ENCODE data around the gene IGF2BP3.
"Not testable (repeated sequence)": the region's sequence is repeated elsewhere in the genome, so short reads cannot be mapped to it uniquely, and the experiment has no call there.

The IGF2BP3 gene

DNA sequence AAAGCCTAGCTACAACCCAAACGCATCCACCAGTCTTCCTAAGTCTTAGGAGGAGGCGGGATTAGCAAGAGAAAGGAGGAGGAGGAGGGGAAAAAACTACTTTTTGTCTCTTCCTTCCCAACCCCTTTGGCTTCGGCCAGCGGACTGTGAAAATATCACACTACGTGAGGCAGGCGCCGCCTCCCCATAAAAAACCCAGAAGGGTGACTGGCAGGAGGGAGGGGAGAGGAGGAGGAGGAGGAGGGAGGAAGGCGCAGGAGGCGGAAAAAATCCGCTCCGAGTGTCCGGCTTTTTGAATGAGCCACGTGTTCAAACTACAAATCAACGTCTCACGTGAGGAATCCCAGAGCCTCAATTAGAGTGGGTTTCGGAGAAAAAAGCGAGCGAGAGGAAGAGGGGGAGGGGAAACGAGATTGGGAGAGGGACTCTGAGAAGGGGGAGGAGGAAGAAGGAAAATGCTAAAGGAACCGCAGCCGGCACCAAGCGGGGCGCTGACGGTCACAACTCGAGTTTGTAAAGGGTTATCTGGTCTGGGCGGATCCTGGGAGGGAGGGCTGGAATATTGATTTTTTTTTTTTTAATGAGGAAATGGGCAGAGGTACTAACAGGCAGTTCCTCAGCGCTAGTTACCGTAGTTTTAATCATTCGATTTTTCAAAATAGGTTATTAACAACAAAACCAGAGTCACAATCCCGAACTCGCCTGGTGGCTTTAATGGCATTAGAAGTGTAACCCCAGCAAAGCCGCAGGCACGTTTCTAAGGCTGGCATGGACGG lies at the start of gene IGF2BP3:
Gene IGF2BP3, minus strand, starts transcription at position 162 of the 776 bp plus-strand sequence. CDS start 381 bp downstream, outside the sequence.
- peak; percentile 91 for DNase-seq

- no peak for DNase-seq
Measured at GRCh38 chr7:23514755-23515154, 44.5 kb upstream of the IGF2BP3 start.

DNA sequence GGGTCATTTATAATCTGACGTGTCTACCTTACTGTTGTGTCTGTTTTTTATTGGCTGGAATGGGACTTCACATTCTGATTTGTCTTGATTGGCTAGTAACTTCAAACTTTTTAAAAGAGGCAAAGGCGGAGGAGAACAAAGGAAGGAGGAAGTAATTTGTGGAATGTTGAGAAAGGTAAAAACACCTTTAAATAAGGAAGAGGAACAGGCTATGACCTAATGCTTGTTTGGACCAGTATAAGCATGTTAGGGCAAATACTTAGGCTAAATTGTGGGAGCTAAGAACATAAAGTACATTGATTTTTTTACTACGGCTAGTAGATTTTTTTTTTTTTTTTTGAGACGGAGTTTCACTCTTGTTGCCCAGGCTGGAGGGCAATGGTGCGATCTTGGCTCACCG lies 43.5 kb upstream of the IGF2BP3 start:
- DNase-seq = not testable (repeated sequence)

GRCh38 chr7:23494009-23494408 lies 23.7 kb upstream of the IGF2BP3 start:
- DNase-seq = no peak

- DNase-seq = no peak
Measured at GRCh38 chr7:23491502-23491901, 21.2 kb upstream of the IGF2BP3 start.

GRCh38 chr7:23490357-23491135 lies 20.3 kb upstream of the IGF2BP3 start:
- DNase-seq = no peak

DNA sequence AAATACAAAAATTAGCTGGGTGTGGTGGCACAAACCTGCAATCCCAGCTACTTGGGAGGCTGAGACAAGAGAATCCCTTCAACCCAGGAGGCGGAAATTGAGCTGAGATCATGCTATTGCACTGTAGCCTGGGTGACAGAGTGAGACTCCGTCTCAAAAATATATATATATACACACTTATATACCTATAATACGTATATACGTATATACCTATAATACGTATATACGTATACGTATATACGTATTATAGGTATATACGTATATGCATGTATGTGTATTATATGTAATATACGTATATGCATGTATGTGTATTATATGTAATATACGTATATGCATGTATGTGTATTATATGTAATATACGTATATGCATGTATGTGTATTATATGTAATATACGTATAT lies 18.4 kb upstream of the IGF2BP3 start:
- DNase-seq = not testable (repeated sequence)

DNA sequence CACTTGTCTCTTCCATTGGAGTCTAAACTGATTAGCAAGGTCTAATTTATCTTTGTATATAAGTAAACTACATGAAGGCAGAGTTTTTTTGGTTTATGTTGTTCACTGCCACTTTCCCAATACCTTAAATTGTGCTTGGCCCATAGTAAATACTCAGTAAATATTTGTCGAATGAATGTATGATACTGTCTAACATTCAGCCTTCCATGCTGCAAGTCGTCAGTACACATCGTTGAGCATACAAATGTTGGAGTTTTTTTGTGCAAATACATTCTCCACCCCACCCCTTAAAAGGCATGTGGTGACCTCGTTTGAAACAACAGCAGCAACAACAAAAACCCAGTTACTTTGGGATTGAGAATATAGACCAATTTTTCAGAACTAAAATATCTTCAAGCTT lies 17.4 kb upstream of the IGF2BP3 start:
- DNase-seq = no peak

GRCh38 chr7:23486002-23486773 lies 15.9 kb upstream of the IGF2BP3 start:
- DNase-seq = no peak

GRCh38 chr7:23482686-23483085 lies 12.4 kb upstream of the IGF2BP3 start:
- DNase-seq = no peak

DNA sequence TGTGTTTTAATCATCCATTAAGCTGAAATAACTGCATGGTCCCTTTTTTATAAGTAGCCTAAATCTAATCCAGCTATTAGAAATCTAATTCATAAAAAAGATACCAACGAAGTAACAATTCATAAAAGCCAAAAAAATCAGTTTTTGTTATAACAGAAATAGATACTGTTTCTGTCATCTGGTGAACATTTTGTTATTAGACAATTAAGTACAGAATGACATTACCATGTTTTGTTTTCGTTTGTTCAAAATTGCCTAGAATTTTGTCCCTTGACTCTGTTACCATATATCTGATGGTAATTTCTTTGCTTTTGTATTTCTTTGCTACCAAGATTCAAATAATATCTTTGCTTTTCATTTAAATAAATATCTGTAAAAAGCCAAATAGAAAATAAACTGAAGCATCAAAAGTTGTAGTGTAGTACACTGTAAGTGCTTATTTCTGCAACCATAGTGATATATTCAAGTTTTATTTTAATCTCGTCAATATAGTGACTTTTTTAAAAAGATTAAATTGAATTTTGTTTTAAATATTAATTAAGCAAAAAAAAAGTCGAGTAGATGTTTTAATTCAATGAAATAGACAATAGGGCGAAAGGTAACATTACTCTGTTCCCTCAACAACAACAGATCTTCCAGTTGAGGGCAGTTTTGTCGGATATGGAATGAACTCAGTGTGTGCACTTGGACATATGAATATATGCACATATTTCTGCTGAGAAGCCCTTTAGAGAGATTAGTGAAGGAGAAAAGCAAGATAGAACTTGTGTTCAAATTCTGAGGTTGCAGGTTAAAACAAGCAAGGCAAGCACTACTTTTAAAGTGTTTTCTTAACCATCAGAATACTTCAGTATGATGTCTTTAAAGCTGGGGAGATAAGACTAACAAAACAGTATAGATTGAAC lies 7.9 kb upstream of the IGF2BP3 start:
- DNase-seq = no peak

DNA sequence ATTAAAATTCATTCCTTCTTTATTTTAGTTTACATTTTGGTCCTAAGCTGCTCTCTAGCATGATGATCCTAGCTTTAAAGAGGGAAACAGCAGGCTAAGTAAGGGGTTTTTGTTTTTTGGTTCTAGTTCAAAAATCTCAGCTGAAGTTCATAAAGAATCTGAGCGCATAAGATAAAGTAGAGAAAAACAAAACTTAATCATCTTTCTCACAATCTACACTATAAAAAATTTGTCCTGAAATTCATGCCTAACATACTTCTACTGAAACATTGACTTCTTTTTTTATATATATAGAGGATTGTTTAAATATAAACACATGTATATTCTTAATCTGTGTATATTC lies 6.8 kb upstream of the IGF2BP3 start:
- no peak for DNase-seq

- no peak for DNase-seq
Measured at GRCh38 chr7:23476286-23477156, 6.2 kb upstream of the IGF2BP3 start.

DNA sequence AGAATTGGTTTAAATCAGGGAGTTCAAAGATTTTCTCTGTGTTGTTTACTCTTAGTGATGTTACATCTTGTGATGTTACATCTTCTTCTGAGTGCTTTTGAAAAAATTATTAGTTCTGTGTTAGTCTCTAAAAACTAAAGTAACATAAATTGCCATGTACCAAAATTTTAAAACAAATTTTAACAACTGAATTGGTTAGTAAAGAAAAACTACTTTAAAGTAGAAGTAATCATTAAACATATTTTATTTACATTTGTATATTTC lies 5.2 kb upstream of the IGF2BP3 start:
- no peak for DNase-seq

DNA sequence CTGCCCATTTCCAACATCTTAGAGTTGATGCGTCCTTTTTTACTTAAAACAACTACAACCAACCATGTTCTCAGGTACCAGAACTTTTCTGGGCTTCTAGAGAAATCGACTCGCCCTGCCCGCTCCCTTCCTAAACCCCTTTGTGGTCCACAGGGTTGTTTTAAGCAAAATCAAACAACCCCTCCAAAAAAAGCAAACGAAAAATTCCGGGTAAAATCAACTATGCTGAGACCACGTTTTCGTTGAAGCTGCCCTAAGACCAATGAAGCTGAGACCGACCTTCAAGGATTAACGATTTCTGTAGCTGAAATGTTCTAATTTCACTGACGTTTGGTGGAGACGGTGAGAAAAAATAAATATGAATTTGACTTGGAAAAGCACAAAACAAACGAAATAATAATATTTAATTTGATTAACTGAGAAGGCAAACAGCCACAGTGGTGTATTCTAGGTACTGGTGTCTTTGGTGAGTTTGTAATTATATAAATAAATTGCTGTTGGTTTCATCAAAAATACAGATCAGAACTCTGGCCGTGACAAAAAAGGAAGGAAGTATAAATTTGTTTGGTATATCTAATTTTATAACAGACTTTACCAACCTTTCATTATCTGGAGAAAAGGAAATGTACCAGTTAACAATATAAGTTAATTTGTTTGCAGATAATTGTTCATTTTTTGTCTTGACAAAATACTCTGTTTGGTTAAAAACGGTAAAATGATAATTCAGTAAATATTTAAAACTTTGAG lies 4.7 kb upstream of the IGF2BP3 start:
- no peak for DNase-seq

DNA sequence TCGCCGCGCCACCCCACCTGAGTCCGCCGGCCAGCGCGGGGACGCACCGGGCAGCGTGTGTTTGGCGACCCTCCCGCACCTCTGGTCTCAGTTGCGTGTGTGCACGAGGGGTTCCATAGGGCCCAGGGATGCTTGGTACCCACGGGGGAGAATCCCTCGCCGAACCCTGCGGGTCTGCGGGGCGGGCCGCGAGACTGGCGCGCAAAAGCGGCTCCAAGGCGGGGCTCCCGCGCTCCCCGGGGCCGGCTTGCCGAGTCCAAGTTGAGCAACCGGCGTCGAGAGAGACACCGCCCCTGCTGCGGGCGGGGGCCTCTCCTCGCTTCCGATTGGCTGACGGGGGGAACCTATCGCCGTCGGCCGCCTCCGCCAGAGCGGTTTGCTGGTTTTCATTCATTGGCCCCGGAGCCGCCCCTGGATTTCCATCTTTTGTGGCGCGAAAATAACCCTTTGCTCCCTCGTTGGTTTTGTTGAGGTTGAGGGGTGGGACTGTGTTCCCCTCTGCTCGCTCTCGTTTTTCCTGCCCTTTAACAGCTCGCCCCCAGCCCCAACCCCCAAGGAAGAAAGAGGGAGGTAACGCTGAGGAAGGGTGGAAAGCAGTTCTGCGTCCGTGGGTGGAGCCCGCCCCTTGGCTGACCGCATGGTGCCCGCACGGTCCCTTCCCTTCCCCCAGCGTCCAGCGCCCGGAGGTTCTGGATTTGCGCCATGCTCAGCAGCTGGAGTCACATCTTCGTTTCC lies 4.0 kb upstream of the IGF2BP3 start:
- DNase-seq = peak; percentile 95

GRCh38 chr7:23473844-23474093 lies 3.5 kb upstream of the IGF2BP3 start:
- DNase-seq = no peak

DNA sequence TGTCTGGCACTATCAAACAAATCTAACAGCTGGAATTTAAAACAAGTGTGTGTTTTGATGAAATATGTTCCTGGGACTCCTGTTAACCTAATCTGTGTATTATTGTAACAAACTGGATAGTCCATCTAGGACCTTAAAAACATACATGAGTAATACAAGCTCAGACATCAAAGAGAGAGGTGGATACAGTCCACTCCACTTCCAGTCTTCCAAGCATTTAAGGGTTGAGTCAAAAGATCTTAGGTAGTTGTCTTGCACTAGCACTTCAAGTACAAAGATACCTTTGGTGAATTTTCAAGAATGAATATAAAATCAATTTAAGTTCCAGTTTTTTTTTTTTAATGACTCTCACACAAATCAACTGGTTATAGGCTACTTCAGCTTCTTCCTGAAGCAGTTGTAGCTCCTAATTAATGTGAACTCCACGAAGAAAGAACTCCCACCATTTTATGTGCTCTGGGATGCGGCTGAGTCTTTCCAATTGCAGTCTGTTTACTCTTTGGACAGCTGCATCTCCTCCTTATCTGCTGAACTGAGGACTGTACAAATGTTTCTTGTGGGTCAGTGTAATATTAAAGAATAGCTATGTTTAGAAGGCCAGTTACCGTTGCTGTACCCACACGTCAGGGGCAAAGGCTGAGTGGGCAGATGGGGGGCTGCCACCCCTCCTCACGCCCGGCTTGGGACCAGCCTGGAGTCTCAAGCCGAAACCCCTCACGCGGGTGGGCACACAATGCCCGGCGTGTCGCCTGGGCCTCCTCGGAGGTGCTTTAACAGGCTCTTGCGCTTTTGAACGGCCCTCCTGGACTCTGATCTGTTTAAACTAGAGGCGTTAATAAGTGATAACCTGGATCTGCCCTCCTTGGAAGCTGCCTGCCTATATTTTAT lies 2.9 kb upstream of the IGF2BP3 start:
- DNase-seq = no peak

GRCh38 chr7:23472556-23472955 lies 2.3 kb upstream of the IGF2BP3 start:
- DNase-seq = no peak

DNA sequence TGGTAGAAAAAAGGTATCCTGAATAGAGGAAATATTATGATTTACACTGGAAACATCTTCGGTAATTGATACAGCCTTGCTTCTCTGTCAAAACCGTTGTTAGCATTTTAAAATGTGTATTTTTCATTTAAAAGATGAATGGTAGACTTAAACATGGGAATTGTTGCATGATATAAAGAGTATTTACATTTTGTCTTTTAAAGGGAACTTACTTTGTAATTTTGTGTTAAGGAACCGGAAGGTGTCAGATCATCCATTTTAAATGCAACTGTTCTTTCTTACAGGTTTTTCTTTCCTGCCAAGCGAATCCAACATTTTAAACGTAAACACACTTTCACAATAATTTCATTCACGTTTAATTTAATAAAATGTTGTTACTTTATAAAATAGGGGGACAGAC lies 1.8 kb upstream of the IGF2BP3 start:
- no peak for DNase-seq

Data from NCI-H1694 (cell line).